ENCODE measurements around the gene PGC.

GRCh38 chr6:41692730-41693129 lies 54.5 kb downstream of the PGC start:
- no peak for TF ChIP-seq CTCF (IDR thresholded peaks at IDR 0.05; ENCODE audit: borderline replicate concordance, extremely low read depth, low read length, poor library complexity, severe bottlenecking)
- TF ChIP-seq EZH2 (IDR thresholded peaks at IDR 0.05; ENCODE audit: borderline replicate concordance, low read depth, low read length, severe bottlenecking), result no peak
